ENCODE measurements around the gene LRRC8D.

DNA sequence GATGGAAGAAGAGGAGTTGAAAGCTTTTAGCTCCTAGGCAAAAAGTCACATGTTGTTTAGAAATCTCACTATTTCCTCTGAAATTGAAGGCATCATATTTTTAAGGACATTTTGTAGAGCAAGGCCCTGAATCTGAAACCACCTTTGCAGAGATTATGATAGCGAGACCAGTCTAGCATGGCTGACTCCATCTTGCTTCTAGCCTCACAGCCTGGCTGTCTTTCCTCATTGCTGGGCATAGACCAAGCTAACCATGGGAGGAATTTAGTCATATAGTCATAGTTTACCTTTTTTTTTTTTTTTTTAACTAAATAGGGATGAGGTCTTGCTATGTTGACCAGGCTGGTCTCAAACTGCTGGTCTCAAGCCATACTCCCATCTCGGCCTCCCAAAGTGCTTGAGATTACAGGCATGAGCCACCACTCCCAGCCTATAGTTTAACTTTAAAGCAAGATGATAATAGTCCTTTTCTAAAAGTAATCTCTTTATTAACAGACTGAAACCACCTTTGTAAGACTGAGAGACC, 131.8 kb downstream of the LRRC8D start:
- TF ChIP-seq, protein P1, sequence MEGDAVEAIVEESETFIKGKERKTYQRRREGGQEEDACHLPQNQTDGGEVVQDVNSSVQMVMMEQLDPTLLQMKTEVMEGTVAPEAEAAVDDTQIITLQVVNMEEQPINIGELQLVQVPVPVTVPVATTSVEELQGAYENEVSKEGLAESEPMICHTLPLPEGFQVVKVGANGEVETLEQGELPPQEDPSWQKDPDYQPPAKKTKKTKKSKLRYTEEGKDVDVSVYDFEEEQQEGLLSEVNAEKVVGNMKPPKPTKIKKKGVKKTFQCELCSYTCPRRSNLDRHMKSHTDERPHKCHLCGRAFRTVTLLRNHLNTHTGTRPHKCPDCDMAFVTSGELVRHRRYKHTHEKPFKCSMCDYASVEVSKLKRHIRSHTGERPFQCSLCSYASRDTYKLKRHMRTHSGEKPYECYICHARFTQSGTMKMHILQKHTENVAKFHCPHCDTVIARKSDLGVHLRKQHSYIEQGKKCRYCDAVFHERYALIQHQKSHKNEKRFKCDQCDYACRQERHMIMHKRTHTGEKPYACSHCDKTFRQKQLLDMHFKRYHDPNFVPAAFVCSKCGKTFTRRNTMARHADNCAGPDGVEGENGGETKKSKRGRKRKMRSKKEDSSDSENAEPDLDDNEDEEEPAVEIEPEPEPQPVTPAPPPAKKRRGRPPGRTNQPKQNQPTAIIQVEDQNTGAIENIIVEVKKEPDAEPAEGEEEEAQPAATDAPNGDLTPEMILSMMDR (IDR thresholded peaks at IDR 0.05) = no peak
- TF ChIP-seq POLR2AphosphoS5 (IDR thresholded peaks at IDR 0.05) (no peak), POLR2A (IDR thresholded peaks at IDR 0.05) (no peak), EP300 (IDR thresholded peaks at IDR 0.05) (no peak)

Measured in stomach (tissue), 4 donors.